Activated naive CD4-positive, alpha-beta T cell (primary cell): ENCODE measurements around the gene CPA5.
"Not testable (repeated sequence)": the region's sequence is repeated elsewhere in the genome, so short reads cannot be mapped to it uniquely, and the experiment has no call there.

ENCODE experiments used
- DNase-seq, 4 experiments: peaks; one replicate each; lab custom pipeline; 2025; lab: John Stamatoyannopoulos, UW

CPA5 gene, protein sequence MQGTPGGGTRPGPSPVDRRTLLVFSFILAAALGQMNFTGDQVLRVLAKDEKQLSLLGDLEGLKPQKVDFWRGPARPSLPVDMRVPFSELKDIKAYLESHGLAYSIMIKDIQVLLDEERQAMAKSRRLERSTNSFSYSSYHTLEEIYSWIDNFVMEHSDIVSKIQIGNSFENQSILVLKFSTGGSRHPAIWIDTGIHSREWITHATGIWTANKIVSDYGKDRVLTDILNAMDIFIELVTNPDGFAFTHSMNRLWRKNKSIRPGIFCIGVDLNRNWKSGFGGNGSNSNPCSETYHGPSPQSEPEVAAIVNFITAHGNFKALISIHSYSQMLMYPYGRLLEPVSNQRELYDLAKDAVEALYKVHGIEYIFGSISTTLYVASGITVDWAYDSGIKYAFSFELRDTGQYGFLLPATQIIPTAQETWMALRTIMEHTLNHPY

DNA sequence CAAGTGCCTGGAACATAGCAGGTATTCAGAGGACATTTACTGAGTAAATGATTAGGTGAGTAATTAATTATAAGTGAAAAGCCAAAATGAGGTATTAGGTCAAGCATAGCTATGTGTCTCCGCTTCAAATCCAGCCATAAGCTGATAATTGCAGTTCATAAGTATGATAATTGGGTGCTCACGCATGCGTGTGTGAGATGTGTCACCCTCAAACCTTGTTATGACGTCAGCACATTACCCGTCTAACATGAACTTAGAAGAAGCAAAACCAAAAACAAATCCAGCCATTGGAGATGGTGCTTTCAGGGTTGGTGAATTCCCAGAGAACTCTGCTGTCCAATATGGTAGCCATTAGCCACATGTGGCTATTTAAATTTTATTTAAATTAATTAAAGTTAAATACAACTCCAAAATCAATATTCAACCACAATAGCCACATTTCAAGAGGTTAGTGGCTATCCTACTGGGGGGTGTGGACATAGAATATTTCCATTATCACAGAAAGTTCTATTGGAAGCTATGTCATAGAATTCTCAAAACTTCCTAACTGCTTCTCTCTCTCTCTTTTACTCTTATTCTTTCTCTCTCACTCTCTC, at the start of gene CPA5:
Gene CPA5 (plus strand): TSS at position 546 of the 596 bp plus-strand sequence. CDS start 1,670 bp downstream, outside the sequence.
- DNase-seq, result no peak

DNA sequence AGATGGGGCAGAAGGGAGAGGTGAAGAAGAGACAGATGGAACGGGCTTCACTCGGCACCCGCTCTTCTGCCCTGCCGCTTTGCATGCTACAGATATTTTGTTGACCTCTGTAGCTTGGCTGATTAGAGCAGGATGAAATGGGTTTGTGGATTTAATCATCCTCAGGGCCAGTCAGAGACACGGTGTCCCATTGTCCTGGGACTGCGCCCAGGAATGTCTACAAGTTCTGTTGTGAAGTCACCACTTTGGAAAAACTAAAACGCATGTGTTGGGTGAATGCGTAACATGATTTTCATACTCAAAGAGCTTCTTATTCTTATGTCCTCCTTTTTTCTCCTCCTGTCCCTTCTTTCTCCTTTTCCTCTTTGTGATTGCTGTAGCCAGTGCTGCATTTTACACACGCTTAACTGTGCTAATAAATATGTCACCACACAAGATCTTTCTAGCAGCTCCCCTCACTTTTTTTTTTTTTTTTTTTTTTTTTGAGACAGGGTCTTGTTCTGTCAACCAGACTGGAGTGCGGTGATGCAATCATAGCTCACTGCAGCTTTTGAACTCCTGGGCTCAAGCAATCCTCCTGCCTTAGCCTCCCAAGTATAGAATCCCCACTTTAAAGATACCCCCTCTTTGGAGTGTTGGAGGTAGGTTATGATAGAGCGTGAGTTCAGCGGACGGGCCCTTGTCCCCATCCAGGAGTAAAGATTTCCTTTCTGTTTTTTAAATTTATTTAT, 48.2 kb upstream of the CPA5 start:
- DNase-seq, result no peak

DNA sequence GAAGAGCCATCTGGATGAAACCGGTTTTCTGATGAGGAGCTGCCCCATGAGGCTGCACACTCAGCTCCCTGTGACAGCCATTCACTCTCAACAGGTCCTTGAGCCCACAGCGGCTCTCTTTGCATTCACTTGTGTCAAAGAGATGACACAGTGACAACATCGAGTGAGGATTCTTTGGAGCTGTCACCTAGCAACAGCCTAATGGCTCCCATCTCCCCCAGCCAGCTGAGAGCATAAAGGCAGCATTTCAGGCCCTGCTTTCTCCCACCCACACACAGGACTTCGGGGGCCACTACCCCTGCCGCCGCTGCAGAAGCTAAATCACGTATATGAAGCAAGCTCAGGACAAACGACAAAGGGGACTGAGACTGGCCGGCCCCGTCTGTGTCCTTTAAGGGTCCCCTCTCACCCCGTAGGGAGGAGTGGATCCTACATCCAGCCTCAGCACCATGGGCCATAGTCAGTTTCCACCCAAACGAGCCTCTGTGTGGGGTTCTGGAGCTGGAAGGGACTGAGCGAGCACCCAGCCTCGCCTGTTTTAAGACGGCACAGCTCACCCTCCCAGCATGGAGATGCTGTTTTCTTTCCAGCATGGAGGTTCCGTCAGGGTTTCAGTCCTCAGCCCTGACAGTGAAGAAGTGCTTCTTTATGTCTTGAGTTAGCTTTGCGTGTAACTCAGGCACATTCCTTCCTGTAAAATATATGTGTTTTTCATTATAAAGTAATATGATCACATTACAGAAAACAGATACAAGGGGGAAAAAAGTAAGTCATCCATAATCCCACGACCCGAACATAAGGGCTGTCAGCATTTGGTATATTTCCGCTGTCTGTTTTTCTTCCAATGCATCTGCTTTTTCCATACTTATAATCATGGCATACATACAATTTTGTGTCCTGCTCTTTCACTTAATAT, 46.7 kb upstream of the CPA5 start:
- no peak for DNase-seq

DNA sequence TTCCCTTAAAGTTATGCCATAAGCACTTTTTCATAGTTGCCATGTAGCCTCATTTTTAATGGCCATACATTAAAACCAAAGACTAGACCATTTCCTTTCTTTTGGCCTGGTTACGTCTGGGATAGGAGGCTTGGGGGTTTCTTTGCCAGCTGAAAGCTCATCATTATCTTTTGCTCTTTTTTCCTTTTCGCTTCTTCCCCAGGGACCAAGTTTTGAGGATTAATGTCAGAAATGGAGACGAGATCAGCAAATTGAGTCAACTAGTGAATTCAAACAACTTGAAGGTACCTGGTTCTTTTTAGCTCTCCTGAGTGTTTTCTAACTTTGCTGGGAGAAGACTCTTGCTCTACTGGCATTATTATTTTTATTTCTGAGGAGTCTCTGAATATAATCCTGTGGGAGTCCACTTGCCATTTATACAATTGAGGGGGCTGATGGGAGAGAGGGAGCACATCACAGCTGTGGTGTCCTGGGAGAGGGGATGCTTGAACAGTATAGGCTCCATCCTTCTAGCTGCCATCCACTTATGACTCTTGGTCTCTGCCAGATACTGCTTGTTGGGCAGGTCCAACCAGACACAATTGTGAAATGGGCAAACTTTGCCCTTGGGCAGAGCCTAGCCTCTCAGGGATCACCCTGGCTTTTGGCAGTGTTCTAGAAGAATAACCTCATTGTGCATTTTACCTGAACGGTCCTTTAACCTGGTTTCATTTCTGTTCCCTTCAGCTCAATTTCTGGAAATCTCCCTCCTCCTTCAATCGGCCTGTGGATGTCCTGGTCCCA, 45.9 kb upstream of the CPA5 start:
- no peak for DNase-seq

DNA sequence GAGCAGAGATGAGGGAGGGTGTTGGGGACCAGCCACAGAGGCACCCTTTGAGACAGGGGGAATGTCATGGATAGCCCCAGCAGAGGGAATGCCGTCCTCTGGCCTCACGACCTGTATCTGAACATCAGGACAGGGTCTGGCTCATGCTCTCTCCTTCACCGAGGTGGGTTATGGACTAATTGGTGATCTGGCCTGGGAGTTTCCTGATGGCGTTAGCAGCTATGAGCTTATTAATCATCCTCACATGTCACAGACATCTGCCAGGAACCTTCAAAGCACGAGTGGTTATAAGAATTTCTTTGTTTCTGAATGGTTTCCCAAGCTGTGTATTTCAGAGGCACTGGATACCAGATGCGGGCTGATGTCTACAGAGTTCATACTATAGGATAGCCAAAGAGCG, 44.8 kb upstream of the CPA5 start:
- no peak for DNase-seq

DNA sequence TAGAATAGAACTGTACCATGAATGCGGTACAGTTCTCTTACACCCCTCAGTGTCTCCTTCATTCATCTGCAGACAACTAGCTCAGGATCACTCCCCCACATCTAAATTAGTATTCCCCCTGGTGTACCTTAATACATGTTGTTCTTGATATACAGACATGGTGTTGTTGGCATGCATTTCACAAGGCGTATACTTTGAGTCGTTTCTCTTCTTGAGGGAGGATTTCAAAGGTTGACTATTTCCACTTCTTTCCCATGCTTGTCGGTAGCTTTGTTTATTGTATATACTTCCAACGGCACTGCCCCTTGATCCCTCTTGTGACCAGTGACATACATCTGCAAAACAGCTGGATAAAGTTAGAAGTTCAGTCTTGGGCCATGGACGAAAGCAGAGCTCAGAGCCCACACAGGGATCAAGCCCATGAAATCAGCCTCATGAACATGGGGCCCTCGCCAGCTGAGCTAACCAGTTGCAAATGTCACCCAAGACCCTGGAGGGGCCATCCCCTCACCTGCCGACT, 43.1 kb upstream of the CPA5 start:
- no peak for DNase-seq

DNA sequence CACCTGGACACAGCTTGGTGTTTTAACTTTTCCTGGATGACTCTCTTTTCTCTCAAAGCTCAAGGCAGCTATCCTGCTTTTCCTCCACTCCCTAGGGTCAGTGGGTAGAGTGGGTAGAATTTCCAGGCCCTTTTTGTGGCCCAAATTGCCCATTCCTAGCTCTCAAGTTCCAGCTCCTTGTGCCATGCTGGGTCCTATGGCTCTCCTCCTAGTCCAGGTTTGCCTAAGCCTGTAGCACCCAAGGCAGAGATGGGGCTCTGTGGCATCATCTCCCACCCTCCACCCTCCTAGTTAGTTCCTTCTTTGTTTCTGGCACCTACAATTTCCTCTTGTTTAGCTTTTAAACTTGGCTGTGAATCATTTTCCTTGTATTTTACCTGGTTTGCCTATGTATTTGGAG, 42.0 kb upstream of the CPA5 start:
- no peak for DNase-seq

DNA sequence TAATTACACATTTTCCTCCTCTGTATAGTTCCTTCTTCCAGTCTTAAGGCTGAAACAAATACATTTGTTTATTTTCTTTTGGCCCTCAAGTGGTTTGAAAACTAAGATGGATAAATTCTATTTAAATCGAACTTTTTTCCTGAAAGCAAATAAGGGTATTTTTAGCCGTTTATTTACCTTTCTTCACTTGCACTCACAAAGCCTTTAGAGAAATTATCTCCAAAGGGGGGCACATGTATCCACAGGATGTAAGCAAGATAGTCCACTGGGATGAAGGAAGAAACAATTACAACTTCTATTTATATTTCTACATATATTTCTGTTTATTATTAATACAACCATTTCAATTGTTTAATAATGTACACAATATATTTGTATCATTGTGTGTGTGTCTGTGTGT, 41.5 kb upstream of the CPA5 start:
- DNase-seq, result no peak

DNA sequence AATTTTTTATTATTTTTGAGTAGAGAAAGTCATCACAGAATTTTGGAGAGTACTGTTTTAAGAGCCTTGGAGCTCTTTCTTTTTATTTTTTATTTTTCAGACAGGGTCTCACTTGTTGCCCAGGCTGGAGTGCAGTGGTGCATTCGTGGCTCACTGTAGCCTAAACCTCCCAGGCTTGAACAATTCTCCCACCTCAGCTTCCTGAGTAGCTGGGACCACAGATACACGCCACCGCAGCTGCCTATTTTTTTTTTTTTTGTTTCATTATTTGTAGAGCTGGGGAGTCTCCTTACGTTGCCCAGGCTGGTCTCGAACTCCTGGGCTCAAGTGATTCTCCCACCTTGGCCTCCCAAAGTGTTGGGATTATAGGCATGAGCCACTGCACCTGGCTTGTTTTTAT, 41.1 kb upstream of the CPA5 start:
- DNase-seq, result no peak

DNA sequence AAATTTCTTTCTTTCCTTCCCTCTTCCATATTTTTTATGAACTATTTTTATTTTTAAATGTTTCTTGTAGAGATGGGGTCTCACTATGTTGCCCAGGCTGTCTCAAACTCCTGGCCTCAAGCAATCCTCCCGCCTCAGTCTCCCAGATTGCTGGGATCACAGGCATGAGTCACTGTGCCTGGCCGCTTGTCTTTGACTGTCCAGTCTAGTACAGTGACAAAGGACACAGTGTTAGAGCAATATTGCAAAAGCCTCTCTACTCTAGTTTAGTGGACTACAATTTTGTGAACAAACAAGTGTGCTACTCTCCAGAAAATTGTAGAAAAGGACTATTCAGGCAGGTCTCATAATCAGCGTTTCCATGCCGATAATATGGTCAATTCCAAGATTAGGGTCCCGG, 40.6 kb upstream of the CPA5 start:
- DNase-seq, result no peak

DNA sequence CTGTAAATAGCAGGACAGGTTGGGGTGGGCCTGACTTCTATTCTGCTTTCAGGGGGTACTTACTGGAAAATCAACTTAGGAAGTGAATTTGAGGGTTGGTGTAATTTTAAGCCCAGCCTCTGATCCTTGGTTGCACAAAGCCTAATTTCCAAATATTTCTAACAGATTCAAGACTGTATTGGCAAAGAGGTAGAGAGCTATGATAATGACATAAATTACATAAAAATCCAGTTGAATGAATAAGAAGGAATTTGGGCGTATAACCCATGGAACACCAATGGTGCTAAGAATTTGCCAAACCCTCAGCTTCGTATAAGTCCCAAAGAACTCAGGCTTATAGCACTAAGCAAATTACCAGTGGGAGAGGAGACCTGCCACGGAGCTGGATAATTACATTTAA, 39.7 kb upstream of the CPA5 start:
- no peak for DNase-seq

DNA sequence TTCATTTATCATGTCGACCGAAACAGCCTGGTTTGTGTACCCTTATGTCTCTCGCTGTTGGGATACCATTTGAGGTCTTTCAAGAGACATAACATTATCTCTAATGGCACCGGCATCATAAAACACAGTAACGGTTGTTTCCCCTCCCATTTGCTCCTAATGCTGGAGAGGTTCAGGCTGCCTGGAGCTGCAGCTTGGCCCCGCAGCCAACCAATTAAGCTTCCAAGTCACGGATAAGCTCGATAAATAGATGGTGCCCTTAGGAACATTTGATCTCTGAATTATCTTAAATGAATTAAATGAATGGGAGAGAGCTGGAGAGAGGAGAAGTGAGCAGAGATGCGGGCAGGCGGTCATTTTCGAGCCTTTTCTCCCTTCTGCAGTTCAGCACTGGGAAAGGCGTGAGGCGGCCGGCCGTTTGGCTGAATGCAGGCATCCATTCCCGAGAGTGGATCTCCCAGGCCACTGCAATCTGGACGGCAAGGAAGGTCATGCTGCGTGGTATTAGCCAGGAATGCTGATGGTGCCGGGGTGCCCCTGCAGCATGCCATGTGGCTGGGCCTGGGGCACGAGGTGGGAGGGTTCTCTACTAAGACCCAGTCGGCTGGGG, 39.1 kb upstream of the CPA5 start:
- no peak for DNase-seq

DNA sequence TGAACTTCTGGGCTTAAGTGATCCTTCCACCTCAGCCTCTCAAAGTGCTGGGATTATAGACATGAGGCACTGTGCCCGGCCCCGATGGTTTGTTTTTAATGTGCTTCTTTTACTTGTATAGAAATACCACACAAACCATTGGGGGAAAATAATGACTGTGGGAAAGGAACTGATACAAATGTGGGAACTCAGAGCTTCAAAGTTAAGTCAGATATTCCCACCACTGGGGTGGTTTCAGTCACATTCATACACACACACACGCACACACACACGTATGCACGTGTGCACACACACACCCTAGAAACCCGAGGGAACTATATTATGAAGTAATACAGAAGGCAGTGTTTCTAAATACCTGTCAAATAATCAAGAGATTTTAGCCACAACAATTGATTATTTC, 34.6 kb upstream of the CPA5 start:
- DNase-seq, result no peak

DNA sequence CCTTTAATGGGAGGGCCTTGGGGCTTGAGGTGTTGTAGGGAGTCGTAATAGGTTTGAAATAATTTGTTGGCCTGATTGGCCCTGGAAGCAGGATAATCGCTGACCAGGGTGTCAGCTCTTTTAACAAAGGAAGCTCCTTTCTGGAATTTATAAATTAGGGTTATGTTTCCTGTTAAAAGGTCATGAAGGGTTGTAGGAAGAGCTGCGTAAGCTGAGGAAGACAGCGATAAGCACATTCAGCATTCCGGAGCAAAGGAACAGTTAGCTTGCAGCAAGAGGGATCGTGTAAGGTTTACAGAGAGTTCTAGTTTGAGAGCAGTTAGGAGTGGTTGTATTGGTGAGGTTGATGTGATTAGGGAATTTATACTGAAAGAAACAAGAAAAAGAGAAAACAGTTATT, 30.3 kb upstream of the CPA5 start:
- no peak for DNase-seq

DNA sequence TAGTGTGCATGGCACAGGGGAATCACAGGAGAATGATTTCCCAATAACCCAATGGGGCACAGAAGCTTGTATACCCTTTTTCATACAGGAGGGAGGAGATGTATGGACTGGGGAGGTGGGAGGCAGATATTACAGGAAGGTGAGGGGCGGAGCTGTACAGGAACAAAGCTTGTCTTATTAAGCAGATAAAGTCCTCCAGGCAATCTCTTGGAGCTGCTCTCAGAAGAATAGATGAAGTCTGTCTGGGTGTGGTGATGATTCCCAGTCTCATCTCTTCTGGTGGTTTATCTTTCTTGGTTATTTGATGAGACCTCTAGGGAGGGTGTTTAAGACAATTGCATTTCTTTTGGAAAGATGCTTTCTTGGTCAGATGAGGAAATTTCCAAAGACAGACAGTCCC, 25.1 kb upstream of the CPA5 start:
- no peak for DNase-seq

DNA sequence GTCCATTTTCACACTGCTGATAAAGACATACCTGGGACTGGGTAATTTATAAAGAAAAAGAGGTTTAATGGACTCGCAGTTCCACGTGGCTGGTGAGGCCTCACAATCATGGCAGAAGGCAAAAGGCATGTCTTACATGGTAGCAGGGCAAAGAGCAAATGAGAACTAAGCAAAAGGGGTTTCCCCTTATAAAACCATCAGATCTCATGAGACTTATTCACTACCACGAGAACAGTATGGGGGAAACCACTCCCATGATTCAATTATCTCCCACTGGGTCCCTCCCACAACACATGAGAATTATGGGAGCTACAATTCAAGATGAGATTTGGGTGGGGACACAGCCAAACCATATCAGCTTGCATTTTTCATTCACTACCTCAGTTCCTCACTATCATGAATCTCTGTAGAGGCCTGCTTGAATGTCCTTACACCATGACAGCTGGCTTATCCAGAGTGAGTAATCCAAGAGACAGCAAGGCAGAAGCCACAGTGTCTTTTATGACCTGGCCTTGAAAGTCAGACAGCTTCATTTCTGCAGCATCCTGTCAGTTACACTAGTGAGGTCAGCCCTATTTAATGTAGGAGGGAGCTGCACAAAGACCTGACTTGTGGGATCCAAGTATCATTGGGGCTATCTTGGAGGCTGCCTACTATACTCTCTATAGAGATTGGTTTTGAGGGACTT, 22.9 kb upstream of the CPA5 start:
- DNase-seq, result not testable (repeated sequence)

DNA sequence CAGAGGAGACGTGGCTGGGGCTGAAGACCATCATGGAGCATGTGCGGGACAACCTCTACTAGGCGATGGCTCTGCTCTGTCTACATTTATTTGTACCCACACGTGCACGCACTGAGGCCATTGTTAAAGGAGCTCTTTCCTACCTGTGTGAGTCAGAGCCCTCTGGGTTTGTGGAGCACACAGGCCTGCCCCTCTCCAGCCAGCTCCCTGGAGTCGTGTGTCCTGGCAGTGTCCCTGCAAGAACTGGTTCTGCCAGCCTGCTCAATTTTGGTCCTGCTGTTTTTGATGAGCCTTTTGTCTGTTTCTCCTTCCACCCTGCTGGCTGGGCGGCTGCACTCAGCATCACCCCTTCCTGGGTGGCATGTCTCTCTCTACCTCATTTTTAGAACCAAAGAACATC, 22.0 kb upstream of the CPA5 start:
- no peak for DNase-seq

DNA sequence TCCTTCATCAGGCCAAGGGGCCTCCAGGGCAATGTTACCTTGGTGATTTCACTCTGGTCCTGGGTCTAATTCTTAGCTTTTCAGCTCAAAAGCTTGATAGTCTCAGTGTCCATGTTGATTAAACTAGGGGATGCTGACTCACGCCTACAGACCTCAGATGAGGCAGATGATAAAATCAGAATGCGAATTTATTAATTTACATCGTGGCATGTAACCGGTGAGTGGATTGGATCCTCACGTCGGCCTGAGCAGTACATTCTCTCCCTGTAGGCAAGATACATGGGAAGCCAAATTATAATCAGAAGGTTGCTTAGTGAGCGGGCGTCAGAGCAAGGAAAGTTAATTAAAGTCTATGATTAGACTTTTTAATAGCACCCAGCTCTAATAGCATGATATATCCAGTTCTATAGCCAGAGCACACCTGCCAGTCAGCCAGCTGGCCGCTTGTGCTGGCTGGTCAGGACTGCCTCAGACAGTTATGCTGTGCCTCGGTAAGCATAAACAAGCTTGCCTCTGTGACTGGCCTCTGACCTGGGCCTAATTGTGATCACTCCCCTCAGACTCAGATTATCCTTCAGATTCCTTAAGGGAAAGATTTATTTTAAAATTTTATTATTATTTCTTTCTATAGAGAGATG, 20.2 kb upstream of the CPA5 start:
- DNase-seq, result no peak

DNA sequence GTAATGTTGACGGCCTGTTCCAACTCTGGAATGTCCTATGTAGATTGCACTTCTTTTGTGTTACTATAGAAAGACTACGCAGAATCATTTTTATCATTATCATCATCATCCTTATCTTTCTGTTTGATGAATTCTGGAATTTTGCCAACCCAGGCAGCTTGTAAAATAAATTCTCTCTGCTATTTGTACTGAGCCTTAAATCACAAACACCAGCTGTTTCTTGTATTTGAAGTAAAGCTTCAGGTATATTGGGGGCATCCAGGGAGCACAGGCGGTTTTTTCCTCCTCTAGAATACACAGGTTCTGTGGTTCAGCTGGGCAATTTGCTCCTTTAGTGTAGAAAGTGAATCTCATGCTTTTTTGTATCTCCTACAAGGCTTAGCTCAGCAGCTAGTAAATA, 14.9 kb upstream of the CPA5 start:
- no peak for DNase-seq
